GM12875 (cell line): ENCODE measurements around the gene RAB30.

Source experiments
- H3K4me3 ChIP-seq: one replicate; pipeline ENCODE4 v1.5.1; 2011; ENCODE audit warnings: low read depth, low read length, control low read depth
- CTCF ChIP-seq: IDR thresholded peaks from 2 replicates; pipeline ENCODE4 v1.5.1; 2011; ENCODE audit warnings: low read depth, mild to moderate bottlenecking, control low read depth, inconsistent platforms, low read length, moderate library complexity, borderline replicate concordance; ENCODE audit not compliant: insufficient read depth

The RAB30 gene

GRCh38 chr11:83031127-83031526 lies 40.6 kb downstream of the RAB30 start:
- no peak for TF ChIP-seq CTCF
- H3K4me3 ChIP-seq, result no peak overlapping the region

GRCh38 chr11:83027794-83028193 lies 43.9 kb downstream of the RAB30 start:
- no peak for TF ChIP-seq CTCF
- no peak overlapping the region for H3K4me3 ChIP-seq

- H3K4me3 ChIP-seq, result no peak overlapping the region
- no peak for TF ChIP-seq CTCF
These were observed 44.4 kb downstream of the RAB30 start for GRCh38 chr11:83027289-83027688.

- TF ChIP-seq CTCF, result no peak
- no peak overlapping the region for H3K4me3 ChIP-seq
These were observed 45.5 kb downstream of the RAB30 start for GRCh38 chr11:83026229-83026628.

- no peak overlapping the region for H3K4me3 ChIP-seq
These were observed 46.4 kb downstream of the RAB30 start for GRCh38 chr11:83025267-83025704.

GRCh38 chr11:83024270-83024854 lies 47.3 kb downstream of the RAB30 start:
- H3K4me3 ChIP-seq, result no peak overlapping the region
- TF ChIP-seq CTCF, result no peak

More at GRCh38 chr11:83025267-83025704, 46.4 kb downstream of the RAB30 start:
- TF ChIP-seq CTCF, result no peak

- no peak overlapping the region for H3K4me3 ChIP-seq
- no peak for TF ChIP-seq CTCF
These were observed 48.3 kb downstream of the RAB30 start for GRCh38 chr11:83023410-83023809.
